Middle frontal gyrus (tissue), 1 donor: Measurements from ENCODE around the gene ARIH1.

Source experiments
- DNase-seq: peaks from one replicate; pipeline ENCODE4 v3.0.0-alpha.2; 2015; ENCODE audit warnings: low spot score; ENCODE audit errors: extremely low spot score

The ARIH1 gene

GRCh38 chr15:72536506-72536905, 62.4 kb downstream of the ARIH1 start:
- no peak for DNase-seq

GRCh38 chr15:72538931-72539330, 64.8 kb downstream of the ARIH1 start:
- no peak for DNase-seq

GRCh38 chr15:72540606-72541237, 66.6 kb downstream of the ARIH1 start:
- DNase-seq = no peak

- DNase-seq = no peak
These were observed 67.5 kb downstream of the ARIH1 start for GRCh38 chr15:72541674-72542073.

GRCh38 chr15:72545156-72545555, 71.0 kb downstream of the ARIH1 start:
- no peak for DNase-seq

GRCh38 chr15:72554471-72555425, 80.6 kb downstream of the ARIH1 start:
- no peak for DNase-seq

- DNase-seq = no peak
These were observed 85.7 kb downstream of the ARIH1 start for GRCh38 chr15:72559781-72560180.

- no peak for DNase-seq
These were observed 86.3 kb downstream of the ARIH1 start for GRCh38 chr15:72560458-72560857.

- DNase-seq = no peak
These were observed 88.3 kb downstream of the ARIH1 start for GRCh38 chr15:72562386-72562785.

- no peak for DNase-seq
These were observed 88.7 kb downstream of the ARIH1 start for GRCh38 chr15:72562878-72563277.

GRCh38 chr15:72564091-72564490, 90.0 kb downstream of the ARIH1 start:
- DNase-seq = no peak

- no peak for DNase-seq
These were observed 92.8 kb downstream of the ARIH1 start for GRCh38 chr15:72566973-72567372.

GRCh38 chr15:72570059-72570458, 95.9 kb downstream of the ARIH1 start:
- no peak for DNase-seq

- DNase-seq = no peak
These were observed 105.7 kb downstream of the ARIH1 start for GRCh38 chr15:72579814-72580213.

- no peak for DNase-seq
These were observed 109.9 kb downstream of the ARIH1 start for GRCh38 chr15:72584006-72584405.

GRCh38 chr15:72585025-72585424, 110.9 kb downstream of the ARIH1 start:
- no peak for DNase-seq

GRCh38 chr15:72585476-72586058, 111.4 kb downstream of the ARIH1 start:
- DNase-seq = no peak

- no peak for DNase-seq
These were observed 114.0 kb downstream of the ARIH1 start for GRCh38 chr15:72588096-72588495.

- no peak for DNase-seq
These were observed 116.3 kb downstream of the ARIH1 start for GRCh38 chr15:72590427-72590826.

- no peak for DNase-seq
These were observed 117.2 kb downstream of the ARIH1 start for GRCh38 chr15:72591361-72591760.

GRCh38 chr15:72592097-72592496, 118.0 kb downstream of the ARIH1 start:
- DNase-seq = no peak

GRCh38 chr15:72592676-72593075, 118.5 kb downstream of the ARIH1 start:
- DNase-seq = no peak
